Measurements from ENCODE around the gene ERV3-1.
"Not testable (repeated sequence)": the region's sequence is repeated elsewhere in the genome, so short reads cannot be mapped to it uniquely, and the experiment has no call there.

ERV3-1 gene

DNA sequence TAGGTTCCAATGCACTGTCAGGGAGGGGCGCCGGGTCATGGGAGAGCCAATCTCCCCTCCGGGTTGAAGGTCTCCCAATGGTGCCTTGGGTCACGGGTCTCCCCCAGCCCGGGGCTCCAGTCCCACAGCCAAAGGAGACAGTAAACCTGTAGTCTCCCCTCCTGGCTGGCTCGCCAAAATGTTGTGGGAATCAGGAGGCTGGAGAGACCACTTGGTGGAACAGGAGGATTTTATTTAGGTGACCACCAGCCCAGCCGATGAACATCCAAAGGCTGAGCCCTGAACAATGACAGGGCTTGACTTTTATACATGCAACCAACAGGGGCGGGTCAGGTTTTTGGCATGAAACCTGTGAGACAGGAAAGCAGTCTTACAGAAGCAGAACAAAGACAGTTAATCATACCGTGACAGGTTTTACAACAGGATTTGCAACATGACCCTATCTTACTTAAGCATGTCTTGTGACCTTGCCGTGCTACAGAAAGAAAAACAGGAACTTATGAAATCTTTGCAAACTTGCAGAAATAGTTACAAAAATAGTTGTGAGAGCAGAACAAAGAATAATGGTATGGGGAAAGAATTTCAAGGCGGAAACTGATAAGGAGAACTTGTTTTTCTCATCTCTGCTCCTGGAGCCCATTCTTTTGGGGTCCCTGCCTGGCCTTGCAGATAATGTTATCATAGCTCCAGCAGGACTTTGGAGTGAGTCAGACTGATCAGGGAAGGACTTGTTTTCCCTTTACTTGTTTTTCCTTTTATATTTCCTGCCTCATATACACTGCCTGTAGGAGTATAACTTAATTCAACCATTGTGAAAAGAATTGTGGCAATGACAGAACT, 7.1 kb downstream of the ERV3-1 start:
- DNase-seq (ENCODE audit: low read depth in 2 of 2), result no peak

DNA sequence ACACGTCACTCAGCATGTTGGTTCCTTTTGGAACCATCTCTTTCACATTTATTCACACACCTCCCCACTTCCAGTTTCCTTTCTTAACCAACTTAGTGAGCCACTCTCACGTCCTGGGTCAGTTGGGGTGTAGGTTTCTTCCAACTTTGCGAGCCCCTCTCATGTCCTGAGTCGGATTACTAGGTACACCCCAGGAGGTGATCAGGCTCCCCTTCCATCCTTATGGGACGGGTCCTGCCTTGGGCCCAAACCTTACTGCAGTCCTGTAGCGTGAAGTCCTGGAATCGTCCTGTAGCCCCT, 7.7 kb downstream of the ERV3-1 start:
- DNase-seq (ENCODE audit: low read depth in 2 of 2), result no peak

DNA sequence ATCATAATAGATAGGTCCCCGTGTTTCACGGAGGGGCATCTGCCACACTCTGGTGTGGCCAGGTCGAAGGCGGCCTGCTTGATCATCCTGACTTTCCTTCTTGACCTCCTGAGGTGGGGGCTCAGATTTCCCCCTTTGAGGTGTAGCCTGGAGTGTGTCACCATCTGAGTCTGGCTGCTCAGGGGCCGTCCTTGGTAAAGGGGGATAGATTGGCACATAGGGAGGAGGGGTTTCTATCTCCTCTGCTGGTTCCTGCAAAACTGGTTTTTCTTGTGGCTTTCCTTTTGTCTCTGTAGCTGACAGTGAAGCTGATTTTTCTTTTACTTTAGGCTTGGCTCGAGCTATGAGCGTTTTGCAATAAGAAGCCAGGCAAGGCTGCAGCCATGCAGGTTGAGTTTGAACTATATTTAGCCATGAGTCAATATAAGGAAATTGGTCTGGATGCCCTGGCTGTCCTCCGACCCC, 8.5 kb downstream of the ERV3-1 start:
- DNase-seq (ENCODE audit: low read depth in 2 of 2), result no peak

DNA sequence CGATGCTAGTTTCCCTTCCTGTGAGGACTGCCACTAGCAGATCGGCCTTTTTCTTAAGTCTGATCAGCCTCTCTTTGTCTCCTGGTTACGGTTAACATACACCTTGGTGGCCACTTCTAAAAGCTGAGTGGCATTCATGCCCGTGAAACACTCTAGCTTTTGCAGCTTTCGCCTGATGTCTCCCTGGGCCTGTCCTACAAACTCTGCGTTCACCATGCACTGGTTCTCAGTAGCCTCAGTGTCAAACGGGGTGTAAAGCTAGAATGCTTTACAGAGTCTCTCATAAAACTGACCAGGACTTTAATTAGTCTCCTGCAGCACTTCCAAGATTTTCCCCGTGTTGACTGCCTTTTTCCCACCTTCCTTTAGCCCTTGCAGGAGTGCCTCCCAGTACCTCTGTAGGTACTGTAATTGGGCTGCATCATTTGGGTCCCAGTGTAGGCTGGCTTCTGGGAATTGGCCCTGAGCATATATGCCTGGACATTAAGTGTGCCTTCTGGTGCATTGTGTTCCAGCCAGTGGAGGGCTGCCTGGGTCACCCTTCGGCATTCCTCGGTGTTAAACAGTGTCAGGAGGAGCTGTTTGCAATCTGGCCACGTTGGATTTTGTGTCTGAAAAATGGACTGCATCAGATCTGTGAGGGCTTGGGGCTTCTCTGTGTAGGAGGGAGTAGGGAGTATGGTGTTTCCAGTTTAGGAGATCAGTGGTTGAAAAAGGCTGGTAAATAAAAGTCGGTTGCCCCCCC, 9.2 kb downstream of the ERV3-1 start:
- DNase-seq (ENCODE audit: low read depth in 2 of 2), result no peak

DNA sequence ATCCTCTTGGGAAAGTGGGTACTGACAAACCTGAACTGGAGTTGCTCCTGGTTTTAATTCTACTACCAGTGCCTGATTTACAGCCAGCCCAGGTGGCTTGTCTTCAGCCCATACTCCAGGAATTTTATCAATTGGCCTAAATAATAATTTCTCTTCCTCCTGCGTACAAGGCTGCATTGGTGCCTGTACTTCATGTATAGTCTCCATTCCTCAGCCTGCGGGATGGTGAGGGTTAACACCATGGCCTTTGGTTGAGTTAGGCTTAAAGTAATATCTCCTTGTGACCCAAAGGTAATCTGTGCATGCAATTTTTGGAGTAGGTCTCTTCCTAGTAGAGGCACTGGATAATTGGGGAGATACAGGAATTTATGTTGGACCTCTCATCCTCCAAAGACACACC, 10.2 kb downstream of the ERV3-1 start:
- DNase-seq (ENCODE audit: low read depth in 2 of 2), result no peak

DNA sequence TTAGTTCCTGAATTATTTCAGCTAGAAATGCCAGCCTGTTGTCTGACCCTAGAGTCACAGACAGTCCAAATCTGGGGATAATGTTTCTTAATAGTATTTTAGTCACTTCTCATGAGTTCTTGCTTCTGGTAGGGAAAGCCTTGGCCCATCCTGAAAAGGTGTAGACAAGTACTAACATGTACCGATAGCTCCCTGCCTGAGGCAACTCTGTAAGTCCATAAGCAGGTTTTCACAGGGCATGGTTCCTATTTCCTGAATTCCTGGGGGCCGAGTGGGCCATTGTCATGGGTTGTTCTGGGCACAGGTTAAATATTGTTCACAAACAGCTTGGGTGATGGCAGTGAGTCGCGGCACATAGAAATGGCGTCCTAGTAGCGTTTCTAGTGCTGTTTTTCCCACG, 12.6 kb downstream of the ERV3-1 start:
- no peak for DNase-seq (ENCODE audit: low read depth in 2 of 2)

DNA sequence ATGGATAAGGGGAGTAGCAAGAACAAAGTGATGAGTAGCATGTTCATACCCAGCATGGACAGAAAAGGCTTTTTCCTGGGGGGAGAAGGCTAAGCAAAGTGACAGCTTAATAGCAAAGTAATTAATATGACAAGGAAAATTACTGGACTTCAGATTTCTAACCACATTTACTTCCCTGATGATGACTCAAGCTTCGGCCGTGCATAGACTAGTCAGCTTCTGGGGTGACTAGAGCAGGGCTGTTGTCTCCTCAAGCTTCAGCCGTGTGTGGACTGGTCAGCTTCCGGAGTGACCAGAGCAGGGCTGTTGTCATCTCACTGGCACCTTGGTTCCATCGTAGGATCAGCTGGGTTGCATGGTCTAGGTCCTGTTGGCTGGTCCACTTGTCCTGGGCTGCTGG, 13.5 kb downstream of the ERV3-1 start:
- DNase-seq (ENCODE audit: low read depth in 2 of 2), result no peak

DNA sequence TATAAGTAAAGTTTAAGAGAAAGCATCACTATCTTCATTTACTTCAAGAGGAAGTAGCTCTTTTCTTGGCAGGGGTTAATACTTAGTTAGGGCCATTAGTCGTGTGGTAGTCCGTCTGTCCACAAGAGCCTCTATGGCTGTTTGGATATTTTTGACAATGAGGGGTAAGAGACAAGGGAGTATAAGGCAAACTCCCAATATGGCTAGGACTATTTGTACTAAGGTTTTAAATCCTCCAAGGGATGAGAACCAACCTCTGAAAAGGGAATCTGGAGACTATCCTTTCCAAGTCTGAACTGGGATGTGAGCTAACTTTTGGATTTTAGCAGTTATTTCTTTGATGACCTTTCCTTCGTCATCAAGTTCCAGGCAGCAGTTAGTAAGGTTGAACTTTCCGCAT, 15.6 kb downstream of the ERV3-1 start, which contains the start of gene ZNF117:
ZNF117 (minus strand) TSS at position 101 of the 400 bp plus-strand sequence.
- no peak for DNase-seq (ENCODE audit: low read depth in 2 of 2)

DNA sequence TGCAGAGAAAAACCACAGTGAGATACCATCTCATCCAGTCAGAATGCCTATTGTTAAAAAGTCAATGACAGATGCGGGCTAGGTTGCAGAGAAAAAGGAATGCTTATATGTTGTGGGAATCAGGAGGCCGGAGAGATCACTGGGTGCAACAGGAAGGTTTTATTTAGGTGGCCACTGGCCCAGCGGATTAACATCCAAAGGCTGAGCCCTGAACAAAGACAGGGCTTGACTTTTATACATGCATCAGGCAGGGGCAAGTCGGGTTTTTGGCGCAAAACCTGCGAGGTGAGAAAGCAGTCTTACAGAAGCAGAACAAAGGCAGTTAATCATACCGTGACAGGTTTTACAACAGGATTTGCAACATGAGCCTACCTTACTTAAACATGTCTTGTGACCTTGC, 16.3 kb downstream of the ERV3-1 start:
- no peak for DNase-seq (ENCODE audit: low read depth in 2 of 2)

DNA sequence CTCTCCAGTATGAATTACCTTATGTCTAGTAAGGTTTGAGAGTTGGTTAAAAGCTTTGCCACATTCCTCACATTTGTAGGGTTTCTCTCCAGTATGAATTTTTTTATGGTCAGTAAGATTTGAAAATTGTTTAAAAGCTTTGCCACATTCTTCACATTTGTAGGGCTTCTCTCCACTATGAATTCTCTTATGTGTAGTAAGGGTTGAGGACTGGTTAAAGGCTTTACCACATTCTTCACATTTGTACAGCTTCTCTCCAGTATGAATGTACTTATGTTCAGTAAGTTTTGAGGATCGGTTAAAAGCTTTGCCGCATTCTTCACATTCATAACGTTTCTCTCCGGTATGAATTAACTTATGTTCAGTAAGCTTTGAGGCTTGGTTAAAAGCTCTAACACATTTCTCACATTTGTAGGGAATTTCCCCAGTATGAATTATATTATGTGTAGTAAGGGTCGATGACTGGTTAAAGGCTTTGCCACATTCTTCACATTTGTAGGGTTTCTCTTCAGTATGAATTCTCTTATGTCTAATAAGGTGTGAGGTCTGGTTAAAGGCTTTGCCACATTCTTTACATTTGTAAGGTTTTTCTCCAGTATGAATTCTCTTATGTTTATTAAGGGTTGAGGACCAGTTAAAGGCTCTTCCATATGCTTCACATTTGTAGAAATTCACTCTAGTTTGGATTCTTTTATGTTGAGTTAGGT, 27.8 kb downstream of the ERV3-1 start:
- no peak for DNase-seq (ENCODE audit: low read depth in 2 of 2)

DNA sequence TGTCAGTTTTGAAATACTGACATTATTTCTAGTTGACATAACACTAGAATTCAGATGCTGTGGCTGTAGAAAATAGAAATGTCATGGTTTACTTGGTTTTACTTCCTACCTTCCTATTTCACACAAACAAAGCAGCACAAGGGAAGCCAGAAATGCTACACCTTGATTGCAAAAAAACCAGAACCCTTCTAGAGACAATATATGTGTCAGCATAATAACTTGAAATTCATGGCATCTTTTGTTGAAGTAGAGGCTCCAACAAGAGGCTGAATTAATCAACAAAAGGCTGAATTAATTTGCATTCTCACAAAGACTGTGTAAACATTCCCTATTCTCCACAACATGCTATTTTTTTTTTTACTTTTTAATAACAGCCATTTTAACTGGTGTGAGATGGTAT, 40.9 kb downstream of the ERV3-1 start:
- no peak for DNase-seq (ENCODE audit: low read depth in 2 of 2)

DNA sequence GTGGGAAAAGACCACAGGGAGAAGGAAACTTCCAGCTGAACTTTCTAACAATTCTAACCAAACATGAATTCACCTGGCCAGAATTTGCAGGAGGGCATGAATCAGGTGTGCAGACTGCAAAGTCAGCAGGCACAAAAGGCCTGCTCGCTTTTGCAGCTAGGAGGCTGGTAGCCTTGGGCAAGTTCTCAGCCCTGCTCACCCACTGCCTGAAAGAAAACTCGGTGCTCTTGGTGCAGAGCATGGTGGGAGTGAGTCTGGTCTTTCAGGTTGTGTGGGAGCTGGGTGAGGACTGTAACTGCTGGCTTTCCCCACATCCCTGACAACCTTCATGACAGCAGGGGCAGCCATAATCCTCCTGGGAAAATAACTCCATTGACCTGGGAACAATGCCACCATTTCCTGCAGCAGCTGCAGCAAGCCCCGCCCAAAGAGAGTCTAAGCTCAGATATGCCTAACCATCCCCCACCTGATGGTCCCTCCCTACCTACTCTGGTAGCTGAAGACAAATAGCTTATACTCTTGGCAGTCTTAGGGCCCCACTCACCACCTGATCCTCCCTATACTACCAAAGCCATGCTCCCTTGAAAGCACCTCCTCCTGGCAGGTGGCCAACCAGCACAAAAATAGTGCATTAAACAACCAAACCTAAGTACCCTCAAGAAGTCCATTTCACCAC, 47.3 kb downstream of the ERV3-1 start:
- no peak for DNase-seq (ENCODE audit: low read depth in 2 of 2)

DNA sequence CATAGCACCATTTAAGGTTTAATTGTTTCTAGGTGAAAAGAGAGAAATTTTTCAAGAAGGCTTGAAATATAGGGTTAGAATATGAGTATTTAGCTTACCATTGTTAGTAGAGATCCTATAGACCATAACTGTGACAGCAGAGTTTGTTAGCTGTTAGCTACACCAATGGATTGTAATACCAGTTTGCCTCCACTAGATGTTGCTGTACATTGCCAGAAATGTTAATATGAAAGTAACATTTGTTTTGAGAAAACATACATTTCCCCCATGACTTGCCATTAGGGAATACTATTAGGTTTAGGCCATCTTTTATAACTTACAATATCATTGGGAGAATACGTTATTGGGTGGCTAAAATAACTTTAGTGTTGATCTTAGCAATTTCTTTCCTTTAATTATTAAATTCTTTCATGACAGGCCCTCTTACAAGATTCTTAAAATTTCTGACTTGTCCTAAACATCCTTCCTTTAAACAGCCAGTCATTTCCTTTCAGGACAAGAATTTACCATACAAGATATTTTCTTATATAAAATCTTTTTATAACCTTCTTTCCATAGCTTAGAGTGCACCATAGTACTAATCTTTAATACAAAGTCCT, 55.1 kb downstream of the ERV3-1 start:
- DNase-seq (ENCODE audit: low read depth in 2 of 2), result no peak

DNA sequence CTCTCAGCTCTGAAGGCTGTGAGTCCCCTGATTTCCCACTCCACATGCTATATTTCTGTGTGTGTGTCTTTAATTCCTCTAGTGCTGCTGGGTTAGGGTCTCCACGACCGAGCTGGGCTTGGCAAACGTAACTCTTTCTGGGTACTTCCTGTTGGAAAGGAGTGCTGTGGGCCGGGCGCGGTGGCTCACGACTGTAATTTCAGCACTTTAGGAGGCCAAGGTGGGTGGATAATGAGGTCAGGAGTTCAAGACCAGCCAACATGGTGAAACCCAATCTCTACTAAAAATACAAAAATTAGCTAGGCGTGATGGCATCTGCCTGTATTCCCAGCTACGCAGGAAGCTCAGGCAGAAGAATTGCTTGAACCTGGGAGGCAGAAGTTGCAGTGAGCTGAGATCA, 55.8 kb downstream of the ERV3-1 start:
- not testable (repeated sequence) for DNase-seq (ENCODE audit: low read depth in 2 of 2)

DNA sequence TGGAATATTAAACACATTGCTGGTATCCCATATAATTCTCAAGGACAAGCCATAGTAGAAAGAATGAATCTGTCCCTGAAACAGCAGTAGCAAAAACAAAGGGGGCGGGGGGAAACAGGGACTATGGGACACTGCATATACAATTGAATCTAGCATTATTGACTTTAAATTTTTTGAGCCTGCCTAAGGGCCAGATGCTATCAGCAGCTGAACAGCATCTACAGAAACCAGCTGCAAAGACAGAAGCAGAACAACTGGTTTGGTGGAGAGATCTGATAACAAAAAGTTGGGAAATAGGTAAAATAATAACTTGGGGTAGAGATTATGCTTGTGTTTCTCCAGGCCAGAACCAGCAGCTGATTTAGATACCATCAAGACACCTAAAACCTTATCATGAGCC, 57.7 kb downstream of the ERV3-1 start:
- DNase-seq (ENCODE audit: low read depth in 2 of 2), result not testable (repeated sequence)

DNA sequence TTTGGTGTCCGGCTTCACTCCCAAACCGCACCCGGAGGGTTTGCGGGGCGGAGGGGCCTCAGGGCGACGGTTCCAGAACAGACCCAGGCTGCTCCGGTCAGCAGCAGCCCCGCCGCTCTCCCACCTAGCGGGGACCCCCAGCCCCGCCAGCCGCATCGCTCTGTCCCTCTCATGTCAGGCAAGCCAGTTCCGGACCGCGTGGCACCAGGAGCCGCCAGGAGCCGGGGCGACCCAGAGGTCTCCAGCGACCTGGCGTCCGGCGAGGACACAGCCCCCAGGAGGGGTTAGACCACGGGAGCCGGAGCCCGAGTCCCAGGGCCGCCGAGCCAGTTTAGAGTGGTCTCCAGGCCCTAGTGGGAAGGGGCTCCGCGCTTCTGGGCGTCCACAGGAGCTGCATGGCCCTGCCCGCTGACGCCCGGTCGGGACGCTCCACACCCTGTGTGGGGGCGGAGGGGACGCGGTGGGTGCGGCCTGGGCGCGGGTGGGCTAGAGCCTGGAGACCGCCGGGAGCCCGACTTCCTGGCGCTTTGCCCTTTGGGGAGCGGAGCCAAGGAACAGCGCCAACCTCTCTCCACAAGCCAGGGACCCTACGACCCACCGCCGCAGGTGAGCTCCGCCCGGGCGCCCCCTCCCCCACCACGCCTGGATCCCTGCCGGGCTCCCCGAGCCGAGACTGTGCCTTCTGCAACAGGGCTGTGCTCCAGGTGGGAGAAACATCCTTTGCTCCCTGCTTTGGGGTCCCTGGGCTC, 59.1 kb downstream of the ERV3-1 start:
- DNase-seq (ENCODE audit: low read depth in 2 of 2), result no peak

DNA sequence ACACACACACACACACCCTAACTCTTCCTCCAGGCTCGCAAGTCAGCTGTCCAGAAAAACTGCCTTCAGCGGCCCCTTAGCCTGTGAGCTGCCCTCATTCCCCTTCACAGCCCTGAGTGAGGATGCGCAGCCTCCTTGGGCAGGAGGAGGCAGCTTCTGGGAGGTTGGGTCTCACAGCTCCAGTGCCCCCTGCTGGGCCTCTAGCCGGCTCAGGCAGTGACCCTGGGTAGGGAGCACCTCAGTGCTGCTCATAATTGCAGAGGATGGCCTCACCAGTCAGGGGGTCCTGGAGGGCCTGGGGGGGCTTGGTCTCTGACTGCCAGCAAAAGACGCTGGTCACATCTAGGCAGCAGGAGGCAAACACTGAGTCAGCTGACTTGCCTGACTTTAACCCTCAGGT, 59.7 kb downstream of the ERV3-1 start:
- no peak for DNase-seq (ENCODE audit: low read depth in 2 of 2)

DNA sequence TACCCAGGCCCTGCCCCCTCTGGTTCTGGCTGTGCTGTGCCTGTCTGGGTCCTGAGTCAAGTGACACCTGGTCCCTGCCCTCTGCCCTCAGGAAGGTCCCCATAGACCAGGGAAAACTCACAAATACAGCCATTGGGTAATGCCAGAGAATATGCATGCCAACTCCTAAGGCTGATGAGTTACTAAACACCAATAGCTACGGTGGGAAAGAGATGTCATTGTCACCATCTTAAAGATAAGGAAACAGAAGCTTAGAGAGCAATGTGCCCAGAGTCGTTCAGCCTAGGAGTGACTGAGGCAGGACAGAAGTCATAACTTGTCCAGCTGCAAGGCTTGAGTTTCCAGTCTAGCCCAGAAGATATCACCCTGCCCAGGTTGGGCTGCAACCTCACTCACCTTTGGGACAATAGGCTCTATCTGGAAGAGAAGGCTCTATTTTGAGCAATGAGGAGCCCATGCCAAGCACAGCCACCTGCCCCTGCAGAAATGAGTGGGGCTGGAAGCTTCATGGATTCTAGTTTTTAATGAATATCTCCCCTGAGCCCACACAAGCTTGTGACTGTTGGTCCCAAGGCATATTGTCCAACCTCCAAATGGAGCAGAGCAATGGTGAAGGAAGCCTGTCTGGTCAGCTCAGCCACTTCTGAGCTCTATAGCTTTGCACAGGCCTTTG, 60.8 kb downstream of the ERV3-1 start:
- no peak for DNase-seq (ENCODE audit: low read depth in 2 of 2)

DNA sequence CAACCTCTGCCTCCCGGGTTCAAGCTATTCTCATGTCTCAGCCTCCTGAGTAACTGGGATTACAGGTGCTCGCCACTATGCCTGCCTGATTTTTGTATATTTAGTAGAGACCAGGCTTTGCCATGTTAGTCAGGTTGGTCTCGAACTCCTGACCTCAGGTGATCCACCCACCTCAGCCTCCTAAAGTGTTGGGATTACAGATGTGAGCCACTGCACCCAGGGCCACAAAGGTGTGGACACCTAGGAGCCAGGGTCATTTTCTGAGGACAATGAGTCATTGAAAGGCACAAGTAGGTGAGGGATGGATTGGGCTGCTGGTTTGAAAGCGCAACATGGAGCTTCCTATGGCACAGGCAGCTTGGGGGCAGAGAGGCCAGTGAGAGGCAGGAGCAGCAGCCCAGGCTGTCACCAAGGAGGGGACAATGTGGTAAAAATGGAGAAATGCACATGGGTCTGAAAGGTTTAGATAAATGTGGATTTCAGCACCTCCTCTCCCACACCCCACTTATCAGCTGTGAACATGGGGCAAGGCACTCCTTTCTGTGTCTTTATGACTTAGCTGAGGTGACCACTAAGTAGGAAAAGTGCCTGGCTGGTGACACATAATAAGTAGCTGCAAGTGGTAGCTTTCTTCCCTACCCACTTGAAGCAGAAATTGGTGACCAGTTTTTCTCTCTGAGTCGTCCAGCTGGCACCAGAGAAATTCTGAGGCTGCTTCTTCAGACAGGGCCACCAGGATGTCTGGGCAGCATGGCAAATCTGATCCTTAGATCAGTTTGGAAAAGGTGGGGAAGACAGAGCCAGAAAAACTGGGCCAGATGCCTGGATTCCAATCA, 61.6 kb downstream of the ERV3-1 start:
- not testable (repeated sequence) for DNase-seq (ENCODE audit: low read depth in 2 of 2)

All from stimulated activated CD8-positive, alpha-beta memory T cell treated with anti-CD3 and anti-CD28 coated beads, Interleukin-7, amount 100 ng/mL, for 1 hour (primary cell).